Anterior cingulate cortex (tissue), 58 donors: Measurements from ENCODE around the gene ACCSL.

Source experiments
- DNase-seq, 58 donors: peaks; one replicate each; lab custom pipeline; 2025; lab: John Stamatoyannopoulos, UW

The ACCSL gene

DNA sequence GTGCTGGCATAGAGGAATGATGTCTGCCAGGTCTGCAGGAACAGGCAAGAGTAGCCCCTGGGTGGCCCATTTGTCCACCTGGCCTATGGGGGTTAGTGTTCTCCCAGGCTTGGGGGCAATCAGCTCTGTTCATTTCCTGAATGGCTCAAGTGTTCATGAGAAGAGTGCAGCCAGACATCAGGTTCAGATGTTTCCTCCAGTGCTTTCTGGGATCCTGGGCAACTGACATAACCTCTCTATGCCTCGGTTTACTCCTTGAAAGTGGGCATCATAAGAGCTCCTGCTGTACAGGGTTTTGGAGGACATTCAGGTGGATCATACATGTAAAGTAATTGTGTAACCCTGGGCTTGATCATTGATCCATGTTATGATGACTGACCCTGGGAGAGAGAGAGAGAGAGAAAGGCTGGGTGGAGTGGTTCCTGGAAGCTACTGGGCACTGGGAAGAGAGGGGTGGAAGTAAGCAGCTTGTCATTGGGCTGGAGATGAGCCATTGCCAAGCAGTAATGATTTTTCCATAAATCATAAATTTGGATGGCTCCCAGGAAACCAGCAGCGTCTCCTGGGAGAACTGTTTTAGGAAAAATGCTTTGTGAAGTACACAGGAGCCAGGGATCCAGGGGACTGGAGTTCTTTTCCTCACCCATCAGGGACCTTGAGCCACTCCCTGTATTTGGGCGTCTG is 30.2 kb upstream of the ACCSL start:
- no peak for DNase-seq

DNA sequence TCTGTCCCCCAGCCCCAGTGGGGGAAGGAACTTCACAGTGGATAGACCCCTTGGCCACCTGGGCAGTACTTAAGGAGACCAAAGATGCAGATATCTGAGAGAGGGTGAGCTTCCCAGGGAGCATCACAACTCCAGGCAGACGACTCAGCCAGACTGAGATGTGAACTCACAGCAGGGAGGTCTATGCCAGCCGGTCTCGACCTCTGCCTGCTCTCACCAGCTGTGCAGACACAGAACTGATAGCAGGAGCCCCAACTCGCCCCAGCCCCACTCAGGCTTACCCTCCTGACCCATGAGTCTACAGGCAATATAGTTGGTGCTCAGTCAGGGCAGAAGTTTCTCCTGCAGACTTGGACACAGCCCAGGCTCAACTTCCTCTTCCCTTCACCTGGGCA is 29.7 kb upstream of the ACCSL start:
- no peak for DNase-seq

DNA sequence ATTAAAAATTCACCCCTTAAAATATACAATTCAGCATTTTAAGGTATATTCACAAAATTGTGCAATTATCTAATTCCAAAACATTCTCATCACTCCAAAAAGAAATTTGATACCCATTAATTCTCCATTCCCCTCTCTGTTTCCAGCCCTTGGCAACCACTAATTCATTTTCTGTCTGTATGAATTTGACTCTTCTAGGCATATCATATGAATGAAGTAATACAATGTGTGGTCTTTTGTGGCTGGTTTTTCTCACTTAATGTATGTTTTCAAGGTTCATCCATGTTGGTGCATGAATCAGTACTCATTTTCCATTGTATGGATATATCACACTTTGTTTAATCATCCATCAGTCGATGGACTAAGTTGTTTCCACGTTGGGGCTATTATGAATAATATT is 29.0 kb upstream of the ACCSL start:
- DNase-seq = no peak

DNA sequence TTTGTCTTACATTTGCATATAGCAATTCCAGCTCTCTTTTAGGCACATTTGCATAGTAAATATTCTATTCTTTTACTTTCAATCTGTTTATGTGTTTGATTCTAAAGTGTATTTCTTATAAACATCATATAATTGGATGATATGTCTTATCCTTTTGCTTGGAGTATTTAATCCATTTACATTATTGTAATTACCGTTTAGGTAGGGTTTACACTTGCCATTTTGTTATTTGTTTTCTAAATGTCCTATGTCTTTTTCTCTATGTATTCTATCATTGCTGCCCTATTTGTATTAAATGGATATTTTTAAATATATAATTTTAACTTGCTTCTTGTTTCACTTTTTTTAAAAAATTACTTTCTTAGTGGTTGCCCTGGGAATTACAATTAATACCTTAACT is 22.8 kb upstream of the ACCSL start:
- DNase-seq = no peak

DNA sequence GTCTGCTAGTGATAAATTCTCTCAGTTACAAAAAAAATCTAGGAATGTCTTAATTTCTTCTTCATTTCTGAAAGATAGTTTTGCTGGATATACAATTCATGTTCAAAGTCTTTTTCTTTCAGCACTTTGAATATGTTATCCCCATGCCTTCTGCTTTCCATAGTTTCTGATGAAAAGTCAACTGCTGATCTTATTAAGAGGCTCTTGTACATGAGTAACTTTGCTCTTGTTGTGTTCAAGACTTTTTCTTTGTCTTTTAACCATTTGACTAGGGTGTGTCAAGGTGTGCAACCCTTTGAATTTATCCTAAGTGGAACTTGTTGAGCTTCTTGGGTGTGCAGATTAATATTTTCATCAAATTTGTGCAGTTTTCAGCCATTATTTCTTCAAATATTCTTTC is 22.1 kb upstream of the ACCSL start:
- no peak for DNase-seq

DNA sequence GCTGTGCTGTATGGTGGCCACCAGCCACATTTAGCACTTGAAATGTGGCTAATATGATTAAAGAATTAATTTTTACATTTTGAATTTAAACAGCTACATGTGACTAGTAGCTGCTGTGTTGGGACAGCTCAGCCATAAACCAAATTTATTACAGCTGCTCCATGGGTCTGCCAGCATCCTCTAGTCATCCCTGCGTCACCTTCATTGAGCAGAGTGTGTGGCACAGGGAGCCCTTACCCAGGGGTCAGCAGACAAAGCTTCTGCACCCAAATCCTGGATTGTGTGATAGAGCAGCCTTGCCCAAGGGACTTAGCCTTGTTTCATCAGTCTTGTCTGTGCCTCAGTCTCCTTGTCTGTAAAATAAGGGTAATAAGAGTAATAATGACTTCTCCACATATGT is 19.4 kb upstream of the ACCSL start:
- DNase-seq = no peak

DNA sequence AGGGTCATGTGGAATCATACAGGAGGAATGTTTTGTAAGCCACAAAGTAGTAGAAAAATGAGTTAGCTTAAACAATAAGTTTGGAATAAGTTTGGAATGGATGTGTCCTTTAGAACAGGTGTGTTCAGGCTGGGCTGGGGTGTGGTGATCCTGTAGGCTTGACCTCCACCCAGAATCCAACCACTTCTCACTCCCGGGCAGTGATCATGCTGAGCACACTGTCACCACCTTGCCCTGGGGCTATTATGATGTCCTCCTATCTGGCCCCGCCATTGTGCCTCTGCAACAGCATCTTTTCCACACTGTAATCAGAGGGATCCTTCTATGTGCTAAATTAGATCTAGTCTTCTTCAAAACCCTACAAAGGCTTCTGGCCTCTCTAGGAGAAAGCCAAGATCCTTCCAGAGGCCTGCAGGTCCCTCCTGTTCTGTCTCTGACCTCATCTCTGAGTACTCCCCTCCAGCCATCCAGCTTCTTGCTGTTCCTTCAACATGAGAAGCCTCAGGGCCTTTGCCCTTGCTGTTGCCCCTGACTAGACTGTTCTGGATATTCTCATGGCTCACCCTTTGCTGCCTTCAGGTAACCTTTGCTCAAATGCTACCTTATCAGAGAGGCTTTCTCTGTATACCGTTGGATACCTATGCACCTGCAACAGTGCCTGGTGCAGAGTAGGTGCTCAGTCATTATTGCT is 18.8 kb upstream of the ACCSL start:
- no peak for DNase-seq

DNA sequence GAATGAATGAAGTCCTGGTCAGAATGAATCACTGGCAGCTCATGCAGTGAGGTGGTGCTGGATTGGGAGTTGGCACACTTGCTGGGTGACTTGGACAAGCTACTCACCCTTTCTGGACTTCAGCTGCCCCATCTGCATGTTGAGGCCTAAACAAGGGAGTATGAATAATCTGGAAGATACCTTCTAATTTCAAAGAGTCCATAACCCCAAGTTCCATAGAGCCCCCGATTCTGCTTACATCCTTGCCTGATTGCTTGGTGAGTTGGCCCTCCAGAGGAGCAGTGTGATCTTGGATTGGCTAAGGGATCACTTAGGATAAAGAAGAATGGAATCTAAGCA is 18.3 kb upstream of the ACCSL start:
- no peak for DNase-seq

DNA sequence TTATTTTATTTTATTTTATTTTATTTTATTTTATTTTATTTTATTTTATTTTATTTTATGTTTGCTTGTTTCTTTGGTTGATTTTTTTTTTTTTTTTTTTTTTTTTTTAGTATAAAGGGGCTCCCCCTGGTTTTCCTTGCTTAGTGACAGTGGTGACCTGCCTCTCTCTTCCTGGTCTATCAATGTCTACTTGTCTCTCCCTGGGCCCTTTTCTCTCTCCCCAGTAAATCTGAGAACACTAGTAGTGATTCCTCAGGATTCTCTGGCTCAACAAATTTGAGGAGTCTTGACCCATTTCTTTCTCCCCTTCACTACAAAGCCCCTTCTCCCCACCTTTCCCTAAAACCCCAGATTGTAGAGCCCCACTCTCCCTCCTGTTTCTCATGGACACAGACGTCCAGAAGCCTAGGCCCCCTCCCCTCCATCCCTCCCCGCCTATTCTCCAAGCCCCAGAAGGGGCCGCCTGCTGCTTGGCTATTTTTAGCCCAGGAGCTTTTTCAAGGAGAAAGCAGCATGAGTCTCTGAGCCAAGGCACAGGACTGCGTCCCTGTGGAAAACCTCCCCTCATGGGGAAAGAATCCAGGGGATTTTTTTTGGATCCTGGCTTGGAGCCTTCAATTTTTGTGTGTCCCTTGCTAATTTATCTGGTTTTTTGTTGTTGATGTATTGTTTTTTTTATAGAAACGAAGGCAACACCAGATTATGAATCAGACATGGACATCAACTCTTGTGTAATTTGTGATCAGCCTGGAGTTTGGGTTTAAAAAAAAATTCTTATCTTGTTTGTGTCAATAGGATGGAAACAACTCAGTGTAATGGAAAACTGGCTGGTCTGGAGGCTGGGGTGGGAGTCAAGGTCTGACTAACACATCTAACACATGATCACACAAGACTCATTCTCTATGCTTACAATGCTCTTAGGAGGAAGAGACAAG is 17.5 kb upstream of the ACCSL start:
- DNase-seq = peak in 8 of 58 donors; percentile 7 to 23 (median 12)

DNA sequence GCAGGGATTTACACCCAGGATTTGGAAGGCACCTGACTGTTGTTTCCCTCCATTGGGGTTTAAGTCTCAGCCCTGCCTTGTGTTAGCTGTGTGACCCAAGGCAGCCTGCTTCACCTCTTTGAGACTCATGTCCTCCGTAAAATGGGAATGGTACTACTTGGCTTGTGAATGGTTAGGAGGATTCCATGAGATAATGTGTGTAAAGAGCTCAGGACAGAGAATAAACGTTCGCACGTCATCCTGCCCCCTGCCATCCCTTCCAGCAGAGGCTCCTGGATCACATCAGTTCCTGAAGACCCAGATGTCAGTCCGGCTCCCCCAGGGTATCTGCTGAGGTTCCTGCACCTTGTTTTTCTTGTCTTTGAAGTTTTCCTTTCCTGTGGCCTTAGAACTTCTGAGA is 16.8 kb upstream of the ACCSL start:
- DNase-seq = no peak

DNA sequence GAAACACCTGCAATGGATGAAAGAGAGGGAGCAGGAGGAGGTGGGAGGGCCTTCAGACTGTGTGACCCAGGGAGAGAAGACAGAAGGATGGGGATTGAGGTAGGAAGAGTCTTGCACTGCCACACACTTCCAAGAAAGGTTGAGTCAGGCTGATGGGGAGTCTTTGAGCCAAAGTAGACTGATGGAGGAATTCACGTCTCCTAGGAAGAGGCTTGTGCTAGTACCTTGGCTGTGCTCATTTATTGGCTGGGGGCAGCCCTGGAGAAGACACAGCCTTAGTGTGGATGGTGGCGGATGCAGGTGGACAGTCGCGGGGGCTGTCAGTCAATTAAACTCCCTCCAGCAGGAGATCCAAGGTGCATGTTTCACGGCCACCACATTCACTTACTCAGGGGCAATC is 16.2 kb upstream of the ACCSL start:
- no peak for DNase-seq

DNA sequence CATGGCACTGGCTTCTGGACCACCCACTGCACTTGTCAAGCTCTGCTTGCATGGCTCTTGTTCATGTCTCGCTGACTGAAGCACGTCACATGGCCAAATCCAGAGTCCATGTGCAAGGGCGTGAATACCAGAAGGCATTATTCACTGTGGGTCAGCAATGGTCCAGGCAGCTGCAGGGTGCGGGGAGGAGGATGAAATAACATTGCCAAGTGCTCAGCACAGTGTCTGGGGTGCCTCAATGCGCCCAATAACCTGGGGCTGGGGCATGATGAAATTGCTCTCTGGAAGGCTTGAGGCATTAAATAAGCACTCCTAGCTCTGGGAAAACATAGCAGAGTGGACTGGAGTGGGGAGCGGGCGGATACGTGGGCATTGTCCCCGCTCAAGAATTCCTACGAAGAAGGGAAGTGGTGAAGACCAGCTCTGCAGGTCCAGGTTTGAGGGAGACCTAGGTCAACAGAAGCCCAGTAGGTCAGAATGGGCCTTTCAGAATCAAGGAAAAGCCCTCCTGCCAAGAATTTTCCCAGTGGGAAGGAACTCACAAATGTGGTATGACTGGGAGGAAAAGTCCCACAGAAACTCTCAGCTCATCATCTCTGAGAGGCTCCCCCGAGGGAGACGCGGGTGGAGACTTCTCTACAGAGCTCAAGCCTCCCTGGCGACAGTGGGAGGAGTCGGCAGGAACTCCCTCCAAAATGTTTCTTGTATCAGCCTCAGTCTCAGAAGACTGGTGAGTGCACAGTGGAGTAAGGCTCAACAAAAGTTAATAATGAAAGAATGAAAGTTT is 15.3 kb upstream of the ACCSL start:
- DNase-seq = peak in 22 of 58 donors; percentile 5 to 58 (median 26)

DNA sequence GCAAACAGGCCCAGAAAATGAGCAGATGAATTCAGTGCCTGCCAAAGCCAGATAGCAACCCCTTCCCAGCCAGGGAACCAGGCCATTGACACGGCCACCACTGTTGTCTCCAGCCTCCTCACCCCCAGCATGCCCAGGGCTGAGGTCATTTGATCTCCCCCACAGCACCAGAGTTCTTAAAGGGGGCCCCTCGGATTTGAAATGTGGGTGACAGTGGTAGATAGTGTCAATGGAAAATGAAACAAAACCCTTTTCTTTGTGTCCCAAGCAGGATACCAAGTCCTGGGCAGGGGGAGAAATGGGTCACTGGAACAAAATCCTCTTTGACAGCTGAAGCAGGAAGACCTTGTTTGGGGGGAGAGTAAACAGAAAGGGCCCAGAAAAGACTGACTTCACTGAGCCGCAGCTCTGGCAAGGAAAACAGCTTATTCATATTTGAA is 14.3 kb upstream of the ACCSL start:
- DNase-seq = peak in 40 of 58 donors; percentile 18 to 84 (median 56)

DNA sequence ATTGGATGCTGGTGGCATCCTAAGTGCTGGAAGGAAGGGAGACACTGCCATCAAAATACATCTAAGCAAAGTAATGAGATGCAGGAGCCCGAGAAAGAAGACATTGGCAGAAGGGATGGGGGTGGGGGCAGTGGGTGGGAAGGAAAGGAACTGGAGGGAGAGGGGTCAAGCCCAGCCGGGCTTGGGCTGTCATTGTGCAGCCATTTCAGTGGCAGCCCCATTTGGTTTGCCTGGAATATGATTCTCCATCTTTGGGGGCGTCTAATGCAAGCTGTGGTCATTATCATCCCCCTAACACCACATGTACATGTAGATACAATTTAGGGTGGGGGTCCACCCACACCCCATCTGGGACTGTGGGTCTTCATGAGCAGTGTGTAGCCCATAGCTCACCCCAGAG is 13.9 kb upstream of the ACCSL start:
- peak in 1 of 58 donors; percentile 27 for DNase-seq

DNA sequence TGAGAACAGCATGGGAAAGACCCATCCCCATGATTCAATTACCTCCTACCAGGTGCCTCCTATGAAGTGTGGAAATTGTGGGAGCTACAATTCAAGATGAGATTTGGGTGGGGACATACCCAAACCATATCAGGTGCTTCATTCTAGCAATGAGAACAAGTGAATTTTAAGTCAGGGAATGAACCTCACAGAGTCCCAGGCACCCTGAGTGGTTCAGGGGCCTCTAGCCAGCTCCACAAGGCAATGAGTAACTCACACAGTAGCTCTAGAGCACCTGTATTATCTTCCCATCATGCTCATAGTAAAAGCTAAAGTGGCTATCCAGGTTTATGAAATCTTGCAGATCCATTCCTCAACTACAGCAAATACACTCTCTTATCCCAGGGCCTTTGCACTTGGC is 13.1 kb upstream of the ACCSL start:
- no peak for DNase-seq

DNA sequence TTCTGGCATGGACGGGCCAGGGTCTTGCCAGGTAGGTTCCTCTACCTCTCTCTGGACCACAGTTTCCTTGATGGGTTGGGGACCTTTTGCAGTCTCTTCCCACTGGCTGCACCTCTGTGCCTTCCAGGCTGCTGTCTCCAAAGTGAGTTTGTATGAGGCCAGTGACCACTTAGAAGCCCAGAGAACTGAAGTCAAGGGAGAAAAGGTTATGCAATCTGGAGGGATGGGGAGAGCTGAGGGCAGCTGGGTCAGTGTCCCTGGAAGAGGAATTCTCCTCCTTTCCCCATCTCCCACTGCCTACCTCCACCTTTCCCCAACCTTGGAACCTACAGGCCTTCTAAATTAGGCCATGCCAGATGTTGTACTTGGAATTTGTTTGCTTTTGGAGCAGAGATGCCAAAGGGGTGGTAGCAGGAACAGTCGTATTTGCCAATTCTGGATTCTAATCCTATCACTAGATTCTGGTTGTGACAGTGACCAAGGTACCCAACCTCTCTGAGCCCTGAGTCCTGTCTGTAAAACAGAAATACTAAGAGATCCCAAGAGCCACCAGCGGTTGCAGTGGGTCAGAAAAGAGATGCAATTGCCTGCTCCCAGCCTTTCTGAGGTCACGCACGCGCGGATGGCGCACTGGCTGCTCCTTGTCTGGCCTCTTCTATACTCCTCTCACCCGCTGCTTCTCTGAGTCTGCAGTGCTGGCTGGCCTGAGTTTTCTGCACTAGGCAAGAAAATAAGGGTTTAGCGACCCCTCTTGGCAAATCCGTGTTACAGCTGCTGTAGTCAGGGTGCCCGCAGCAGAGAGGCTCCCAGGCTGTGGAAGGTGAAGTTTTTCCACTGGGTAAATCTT is 10.7 kb upstream of the ACCSL start:
- peak in 56 of 58 donors; percentile 23 to 90 (median 74) for DNase-seq

DNA sequence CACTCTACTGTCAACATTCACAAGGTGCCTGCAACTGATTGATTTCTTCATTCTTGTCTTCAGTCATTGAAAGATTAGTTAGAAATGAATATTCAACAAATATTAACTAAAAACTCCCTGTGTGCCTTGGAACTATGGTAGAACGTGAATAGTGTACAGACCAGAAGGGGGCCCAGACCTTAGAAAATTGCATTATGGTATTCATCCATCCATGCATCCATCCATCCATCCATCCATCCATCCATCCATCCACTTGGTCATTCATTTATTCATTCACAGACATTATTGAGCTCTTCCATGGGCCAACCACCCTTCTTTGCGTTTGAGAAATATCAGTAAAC is 10.2 kb upstream of the ACCSL start:
- no peak for DNase-seq

DNA sequence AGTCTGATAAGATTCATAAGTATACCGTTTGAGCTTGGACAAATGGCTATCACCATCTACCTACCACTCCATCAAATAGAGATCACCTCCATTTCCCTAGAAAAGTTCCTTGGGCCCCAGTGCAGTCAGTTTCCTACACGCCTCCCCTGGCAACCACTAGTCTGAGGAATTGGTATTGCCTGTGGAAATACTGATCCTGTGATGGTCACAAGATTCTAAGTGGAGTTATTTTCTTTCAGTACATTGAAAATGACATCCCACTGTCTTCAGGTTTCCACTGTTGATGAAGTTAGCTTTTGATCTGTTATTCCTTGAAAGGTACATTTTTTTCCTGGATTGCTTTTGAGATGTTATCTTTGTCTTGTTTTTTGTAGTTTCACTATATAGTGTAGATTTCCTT is 4.6 kb upstream of the ACCSL start:
- DNase-seq = no peak

DNA sequence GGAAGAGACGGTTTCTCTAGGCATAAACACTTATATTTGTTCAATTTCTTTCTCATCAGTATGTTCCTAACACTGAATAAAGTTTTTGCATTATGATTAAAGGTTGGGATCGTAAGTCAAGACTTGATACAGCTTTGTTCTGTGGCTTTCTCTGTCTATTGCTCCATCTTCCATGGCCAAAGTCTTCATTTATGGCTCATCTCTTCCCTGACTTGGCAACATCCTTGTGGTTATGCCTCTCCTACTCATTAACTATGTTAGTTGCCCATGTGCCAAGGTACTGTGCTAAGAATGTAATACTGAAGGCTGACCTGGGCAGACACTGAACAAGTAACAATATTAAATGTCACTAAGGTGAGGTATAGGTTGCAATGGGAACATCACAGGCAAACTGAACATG is 1.6 kb upstream of the ACCSL start:
- no peak for DNase-seq

DNA sequence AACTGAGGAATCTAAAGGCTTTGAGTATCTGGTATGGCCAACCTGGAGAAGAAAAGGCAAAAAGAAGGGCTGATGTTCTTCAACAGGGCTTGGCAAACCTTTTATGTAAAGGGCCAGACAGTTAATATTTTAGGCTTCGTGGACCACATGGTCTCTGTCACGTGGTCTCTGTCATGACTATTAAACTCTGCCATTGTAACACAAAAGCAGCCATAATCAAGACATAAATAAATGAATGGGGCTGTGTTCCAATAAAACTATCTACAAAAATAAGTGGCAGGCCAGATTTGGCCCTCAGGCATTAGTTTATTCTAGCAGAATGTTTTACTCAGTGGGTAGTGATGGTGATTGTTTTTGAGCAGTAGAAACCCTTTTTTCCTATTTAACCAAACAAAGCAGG is 483 bp upstream of the ACCSL start:
- DNase-seq = no peak
